Loucy (cell line): ENCODE results near the gene COL13A1.

ENCODE experiments used
- H2AFZ ChIP-seq: fragments of 200-600 bp; sonication (generic); 2 replicates; pipeline ENCODE4 v1.6.0; 2016; ENCODE audit warnings: antibody characterized with exemption, mild to moderate bottlenecking, low read length, moderate library complexity
- H3F3A ChIP-seq: fragments of 200-600 bp; 2 replicates; pipeline ENCODE4 v1.6.0; 2016; ENCODE audit warnings: antibody characterized with exemption, low read depth, mild to moderate bottlenecking
- H3K27me3 ChIP-seq: fragments of 200-600 bp; sonication (generic); 2 replicates; pipeline ENCODE4 v1.6.1; 2014; ENCODE audit warnings: low read length, mild to moderate bottlenecking; ENCODE audit not compliant: insufficient read depth, poor library complexity, severe bottlenecking
- H3K36me3 ChIP-seq: fragments of 200-600 bp; sonication (generic); 2 replicates; pipeline ENCODE4 v1.6.1; 2016; ENCODE audit warnings: low read length; ENCODE audit not compliant: insufficient read depth
- H3K4me1 ChIP-seq: fragments of 200-600 bp; sonication (generic); 2 replicates; pipeline ENCODE4 v1.5.1; 2014; ENCODE audit warnings: low read length, mild to moderate bottlenecking; ENCODE audit not compliant: insufficient read depth, poor library complexity, severe bottlenecking
- H3K4me2 ChIP-seq: fragments of 200-600 bp; sonication (generic); 2 replicates; pipeline ENCODE4 v1.6.0; 2014; ENCODE audit warnings: antibody characterized with exemption, low read length, low read depth, mild to moderate bottlenecking; ENCODE audit not compliant: poor library complexity, severe bottlenecking
- H3K4me3 ChIP-seq: fragments of 200-600 bp; sonication (generic); 2 replicates; pipeline ENCODE4 v1.5.1; 2014; ENCODE audit warnings: low read length, mild to moderate bottlenecking, mixed read lengths; ENCODE audit not compliant: poor library complexity, severe bottlenecking
- H3K79me2 ChIP-seq: fragments of 200-600 bp; sonication (generic); 2 replicates; pipeline ENCODE4 v1.6.1; 2014; ENCODE audit warnings: low read length; ENCODE audit not compliant: insufficient read depth
- H3K9ac ChIP-seq: fragments of 200-600 bp; sonication (generic); 2 replicates; pipeline ENCODE4 v1.6.0; 2014; ENCODE audit warnings: mild to moderate bottlenecking, low read depth, low read length, moderate library complexity; ENCODE audit not compliant: poor library complexity, severe bottlenecking
- H3K9me2 ChIP-seq: fragments of 200-600 bp; sonication (generic); replicated peaks from 2 replicates; pipeline ENCODE4 v1.6.1; 2016; ENCODE audit warnings: low read depth, low read length, mixed read lengths
- H3K9me3 ChIP-seq: fragments of 200-600 bp; sonication (generic); 2 replicates; pipeline ENCODE4 v1.6.1; 2014; ENCODE audit warnings: mild to moderate bottlenecking, antibody characterized with exemption, low read length, low read depth; ENCODE audit not compliant: insufficient read depth
- H4K20me1 ChIP-seq: fragments of 200-600 bp; sonication (generic); 2 replicates; pipeline ENCODE4 v1.6.0; 2014; ENCODE audit warnings: antibody characterized with exemption, low read length, mild to moderate bottlenecking; ENCODE audit not compliant: insufficient read depth, poor library complexity, severe bottlenecking
- EZH2phosphoT487 ChIP-seq: fragments of 200-600 bp; IDR thresholded peaks from 2 replicates; pipeline ENCODE4 v1.6.1; 2018; ENCODE audit warnings: antibody characterized with exemption, mild to moderate bottlenecking, moderate library complexity, borderline replicate concordance
- TF ChIP-seq, protein P1 (sequence below): fragments of 200-600 bp; sonication (generic); conservative IDR thresholded peaks from 2 replicates; pipeline ENCODE4 v1.5.1; 2014; ENCODE audit warnings: mild to moderate bottlenecking, antibody characterized with exemption, low read length

The COL13A1 gene

DNA sequence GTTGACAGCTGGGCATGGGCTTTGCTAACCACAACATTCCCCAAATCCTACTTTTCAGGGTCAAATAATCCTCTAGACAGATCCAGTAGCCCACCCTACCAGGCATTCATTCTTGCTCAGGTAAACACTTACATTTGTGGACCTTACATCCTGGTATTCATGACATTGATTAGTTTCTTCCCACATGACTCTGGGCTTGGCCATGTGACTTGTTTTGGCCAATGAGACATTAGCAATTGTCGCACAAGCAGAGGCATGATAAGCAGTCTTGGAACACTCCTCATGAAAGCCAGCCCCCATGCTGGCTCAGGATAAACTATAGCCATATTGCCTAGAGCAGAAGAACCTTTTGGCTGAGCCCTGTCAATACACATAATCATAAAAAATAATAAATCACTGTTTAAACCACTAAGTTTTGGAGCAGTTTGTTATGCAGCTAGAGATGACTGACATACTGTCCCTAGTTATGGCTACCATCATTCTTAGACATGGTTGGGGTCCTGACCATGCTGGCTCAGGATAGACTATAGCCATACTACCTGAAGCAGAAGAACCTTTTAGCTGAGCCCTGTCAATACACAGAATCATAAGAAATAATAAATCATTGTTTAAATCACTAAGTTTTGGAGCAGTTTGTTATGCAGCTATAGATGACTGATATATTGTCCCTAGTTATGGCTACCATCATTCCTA lies 6.3 kb upstream of the COL13A1 start:
- Histone ChIP-seq H3K4me2 (no peak overlapping the region), H3K4me3 (no peak overlapping the region), H3K9ac (no peak overlapping the region), H3F3A (no peaks in the 10 kb centered on the region), H3K9me3 (no peaks in the 10 kb centered on the region), H3K27me3 (no peaks in the 10 kb centered on the region), H4K20me1 (no peaks in the 10 kb centered on the region), H2AFZ (no peak overlapping the region), H3K4me1 (peaks cover 35% of the 10 kb centered on the region), H3K9me2 (no peaks in the 10 kb centered on the region), H3K36me3 (no peaks in the 10 kb centered on the region), H3K79me2 (no peaks in the 10 kb centered on the region)
- TF ChIP-seq EZH2phosphoT487 = no peak
- TF ChIP-seq, protein P1, sequence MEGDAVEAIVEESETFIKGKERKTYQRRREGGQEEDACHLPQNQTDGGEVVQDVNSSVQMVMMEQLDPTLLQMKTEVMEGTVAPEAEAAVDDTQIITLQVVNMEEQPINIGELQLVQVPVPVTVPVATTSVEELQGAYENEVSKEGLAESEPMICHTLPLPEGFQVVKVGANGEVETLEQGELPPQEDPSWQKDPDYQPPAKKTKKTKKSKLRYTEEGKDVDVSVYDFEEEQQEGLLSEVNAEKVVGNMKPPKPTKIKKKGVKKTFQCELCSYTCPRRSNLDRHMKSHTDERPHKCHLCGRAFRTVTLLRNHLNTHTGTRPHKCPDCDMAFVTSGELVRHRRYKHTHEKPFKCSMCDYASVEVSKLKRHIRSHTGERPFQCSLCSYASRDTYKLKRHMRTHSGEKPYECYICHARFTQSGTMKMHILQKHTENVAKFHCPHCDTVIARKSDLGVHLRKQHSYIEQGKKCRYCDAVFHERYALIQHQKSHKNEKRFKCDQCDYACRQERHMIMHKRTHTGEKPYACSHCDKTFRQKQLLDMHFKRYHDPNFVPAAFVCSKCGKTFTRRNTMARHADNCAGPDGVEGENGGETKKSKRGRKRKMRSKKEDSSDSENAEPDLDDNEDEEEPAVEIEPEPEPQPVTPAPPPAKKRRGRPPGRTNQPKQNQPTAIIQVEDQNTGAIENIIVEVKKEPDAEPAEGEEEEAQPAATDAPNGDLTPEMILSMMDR = no peak

- no peaks in the 10 kb centered on the region for H3K9me2 ChIP-seq
- no peaks in the 10 kb centered on the region for H3K27me3 ChIP-seq
- H3K4me3 ChIP-seq = no peak overlapping the region
- no peaks in the 10 kb centered on the region for H3K79me2 ChIP-seq
- H3F3A ChIP-seq = no peaks in the 10 kb centered on the region
- H3K9ac ChIP-seq = no peak overlapping the region
- H4K20me1 ChIP-seq = no peaks in the 10 kb centered on the region
- H3K4me1 ChIP-seq = peaks cover 44% of the 10 kb centered on the region
- no peak overlapping the region for H2AFZ ChIP-seq
- no peaks in the 10 kb centered on the region for H3K9me3 ChIP-seq
- TF ChIP-seq, protein P1 = no peak
- no peak for TF ChIP-seq EZH2phosphoT487
- no peaks in the 10 kb centered on the region for H3K36me3 ChIP-seq
- H3K4me2 ChIP-seq = no peak overlapping the region
Observed at GRCh38 chr10:69797959-69798358, 3.7 kb upstream of the COL13A1 start.

DNA sequence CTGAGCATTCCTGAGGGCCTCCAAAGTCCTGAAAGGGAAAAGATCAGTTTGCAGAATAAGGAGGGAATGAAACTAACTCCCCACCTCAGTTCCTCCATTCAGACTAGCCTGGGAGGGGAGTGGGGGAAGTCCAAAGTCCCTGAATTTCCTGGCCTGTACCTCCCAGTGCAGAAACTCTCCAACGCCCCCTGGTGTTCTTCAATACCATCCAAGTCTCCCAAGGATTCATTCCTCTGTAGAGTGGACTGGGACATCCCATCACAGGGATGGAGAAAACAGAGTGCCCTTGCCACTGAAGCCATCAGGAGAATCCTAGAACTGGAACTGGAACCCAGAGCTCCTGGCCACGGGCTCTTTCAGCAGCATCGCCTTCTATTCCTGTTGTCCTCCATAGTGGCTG lies 1.6 kb upstream of the COL13A1 start:
- H2AFZ ChIP-seq = 0 out of 2 replicates have a peak overlapping the region, but pooled peaks have one; percentile 21
- no peaks in the 10 kb centered on the region for H3K9me2 ChIP-seq
- no peaks in the 10 kb centered on the region for H3K79me2 ChIP-seq
- no peak overlapping the region for H3K9ac ChIP-seq
- H3K27me3 ChIP-seq = no peaks in the 10 kb centered on the region
- no peaks in the 10 kb centered on the region for H3F3A ChIP-seq
- H3K36me3 ChIP-seq = no peaks in the 10 kb centered on the region
- H4K20me1 ChIP-seq = no peaks in the 10 kb centered on the region
- no peak for TF ChIP-seq EZH2phosphoT487
- TF ChIP-seq, protein P1 = peak; percentile 93
- no peak overlapping the region for H3K4me2 ChIP-seq
- H3K9me3 ChIP-seq = no peaks in the 10 kb centered on the region
- no peak overlapping the region for H3K4me3 ChIP-seq
- H3K4me1 ChIP-seq = peaks cover 35% of the 10 kb centered on the region
